H1 (cell line): Measurements from ENCODE around the gene SH3GL1. TPM values are rescaled to one million over a fixed set of nuclear protein-coding genes. Genes with fewer than 3 reads are reported as not detected.
A peak's percentile ranks its signal among the peaks of the same experiment; 100 is the strongest.

Source experiments
- CTCF ChIA-PET: fragments of 300-600 bp; sonication (Branson Sonifier 250); formaldehyde crosslinking; loops from one replicate; lab custom pipeline; 2021; ENCODE audit not compliant: partially characterized antibody; lab: Charles Lee
- POLR2A ChIA-PET: fragments of 300-600 bp; sonication (Branson Sonifier 250); formaldehyde crosslinking; loops from one replicate; lab custom pipeline; 2021; ENCODE audit warnings: inconsistent platforms; ENCODE audit not compliant: partially characterized antibody; lab: Charles Lee
- DNase-seq, 2 experiments: peaks; one replicate each; pipeline versions ENCODE4 v3.0.0 to v3.0.0-alpha.2; 2010 to 2022; ENCODE audit warnings: low spot score in 2 of 2, low read depth in 1 of 2, mixed read lengths in 1 of 2
- FAIRE-seq: peaks from 2 replicates; lab custom pipeline; 2011; peaks lifted over from hg19 to GRCh38; lab: Jason Lieb, UNC
- H2AFZ ChIP-seq: 2 replicates; pipeline ENCODE4 v1.8.1; 2012; ENCODE audit warnings: low read length, inconsistent platforms
- H2AK5ac ChIP-seq: 2 replicates; pipeline ENCODE4 v1.6.1; 2013; ENCODE audit warnings: low read depth, low read length
- H2BK120ac ChIP-seq: replicated peaks from 2 replicates; pipeline ENCODE3; 2013; ENCODE audit warnings: low read depth, low read length, inconsistent platforms
- H2BK12ac ChIP-seq: 2 replicates; pipeline ENCODE4 v1.6.1; 2013; ENCODE audit warnings: low read depth, low read length
- H2BK15ac ChIP-seq: 2 replicates; pipeline ENCODE4 v1.6.1; 2013; ENCODE audit warnings: low read length
- H2BK20ac ChIP-seq: 2 replicates; pipeline ENCODE4 v1.6.1; 2013; ENCODE audit warnings: low read length
- H2BK5ac ChIP-seq: 2 replicates; pipeline ENCODE4 v1.6.1; 2013; ENCODE audit warnings: low read depth, low read length
- H3K14ac ChIP-seq: 2 replicates; pipeline ENCODE4 v1.6.1; 2013; ENCODE audit warnings: inconsistent platforms; ENCODE audit not compliant: insufficient read length
- H3K18ac ChIP-seq: 2 replicates; pipeline ENCODE4 v1.6.1; 2013; ENCODE audit warnings: low read length; ENCODE audit errors: extremely low read depth
- H3K23ac ChIP-seq: 2 replicates; pipeline ENCODE4 v1.6.1; 2013; ENCODE audit warnings: inconsistent platforms; ENCODE audit not compliant: insufficient read length
- H3K23me2 ChIP-seq: 2 replicates; pipeline ENCODE4 v1.6.1; 2013; ENCODE audit warnings: low read depth, low read length
- H3K27ac ChIP-seq: 2 replicates; pipeline ENCODE4 v1.6.1; 2011; ENCODE audit warnings: low read depth, low read length, inconsistent platforms
- H3K27me3 ChIP-seq, 4 experiments: replicated peaks in 1 of 4; 1 replicate in 1 of 4; 2 replicates in 3 of 4; pipeline versions ENCODE4 v1.6.1 to v1.8.1; 2011 to 2013; ENCODE audit warnings: low read length in 3 of 4, mild to moderate bottlenecking in 3 of 4, inconsistent platforms in 2 of 4, mixed read lengths in 2 of 4, moderate library complexity in 1 of 4; ENCODE audit not compliant: control insufficient read depth in 3 of 4, insufficient read depth in 3 of 4; ENCODE audit errors: extremely low read depth in 1 of 4
- H3K36me3 ChIP-seq, 4 experiments: 2 replicates each; pipeline versions ENCODE4 v1.6.1 to v1.8.1; 2011 to 2013; ENCODE audit warnings: mild to moderate bottlenecking in 4 of 4, low read length in 3 of 4, moderate library complexity in 2 of 4, control low read depth in 1 of 4, inconsistent platforms in 1 of 4; ENCODE audit not compliant: insufficient read depth in 4 of 4, control insufficient read depth in 2 of 4
- H3K4ac ChIP-seq: replicated peaks from 2 replicates; pipeline ENCODE3; 2013; ENCODE audit warnings: low read length, low read depth, mixed read lengths, inconsistent platforms; ENCODE audit not compliant: insufficient read length
- H3K4me1 ChIP-seq, 4 experiments: replicated peaks in 1 of 4; 1 replicate in 1 of 4; 2 replicates in 3 of 4; pipeline versions ENCODE4 v1.6.1 to v1.8.1; 2011 to 2013; ENCODE audit warnings: low read length in 3 of 4, inconsistent platforms in 2 of 4, mixed read lengths in 1 of 4; ENCODE audit not compliant: insufficient read depth in 4 of 4, control insufficient read depth in 3 of 4
- H3K4me2 ChIP-seq, 2 experiments: 2 replicates each; pipeline versions ENCODE4 v1.6.1 to v1.8.1; 2011 to 2013; ENCODE audit warnings: low read depth in 2 of 2, low read length in 2 of 2, control low read depth in 1 of 2, inconsistent platforms in 1 of 2, mild to moderate bottlenecking in 1 of 2; ENCODE audit not compliant: insufficient read depth in 1 of 2
- H3K4me3 ChIP-seq, 4 experiments: fragments of 200-600, 300-600 bp in 1 of 4; sonication (generic), shearing (Covaris generic), sonication (Bioruptor Twin) in 1 of 4; 2 replicates each; pipeline versions ENCODE4 v1.5.1 to v1.8.1; 2011 to 2016; ENCODE audit warnings: low read length in 4 of 4, low read depth in 3 of 4, control low read depth in 2 of 4, inconsistent platforms in 2 of 4, mild to moderate bottlenecking in 2 of 4, mixed read lengths in 1 of 4, moderate library complexity in 1 of 4; ENCODE audit not compliant: insufficient read depth in 2 of 4; ENCODE audit errors: extremely low read depth in 1 of 4
- H3K56ac ChIP-seq: replicated peaks from 2 replicates; pipeline ENCODE3; 2013; ENCODE audit warnings: low read depth, mild to moderate bottlenecking, mixed read lengths, low read length, inconsistent platforms; ENCODE audit not compliant: insufficient read length
- H3K79me1 ChIP-seq: 2 replicates; pipeline ENCODE4 v1.6.1; 2013; ENCODE audit warnings: low read depth, low read length, control low read depth
- H3K79me2 ChIP-seq, 2 experiments: 2 replicates each; pipeline versions ENCODE4 v1.6.1 to v1.8.1; 2012 to 2013; ENCODE audit warnings: low read length in 2 of 2, mild to moderate bottlenecking in 2 of 2, inconsistent platforms in 1 of 2; ENCODE audit not compliant: insufficient read depth in 2 of 2, control insufficient read depth in 1 of 2
- H3K9ac ChIP-seq, 4 experiments: replicated peaks in 1 of 4; 1 replicate in 1 of 4; 2 replicates in 3 of 4; pipeline versions ENCODE4 v1.6.1 to v1.8.1; 2011 to 2013; ENCODE audit warnings: low read depth in 3 of 4, low read length in 3 of 4, control low read depth in 2 of 4, mild to moderate bottlenecking in 2 of 4, moderate library complexity in 2 of 4, inconsistent platforms in 1 of 4; ENCODE audit errors: extremely low read depth in 1 of 4
- H3K9me3 ChIP-seq, 2 experiments: 2 replicates each; pipeline versions ENCODE4 v1.6.1 to v1.8.1; 2012 to 2013; ENCODE audit warnings: mild to moderate bottlenecking in 2 of 2, moderate library complexity in 2 of 2, control low read depth in 1 of 2, inconsistent platforms in 1 of 2, low read depth in 1 of 2, low read length in 1 of 2, mixed read lengths in 1 of 2; ENCODE audit not compliant: insufficient read depth in 2 of 2
- H4K20me1 ChIP-seq, 2 experiments: replicated peaks in 1 of 2; 2 replicates each; pipeline versions ENCODE3 to v1.8.1; 2011 to 2013; ENCODE audit warnings: inconsistent platforms in 2 of 2, low read length in 2 of 2, mild to moderate bottlenecking in 1 of 2; ENCODE audit not compliant: insufficient read depth in 2 of 2, control insufficient read depth in 1 of 2
- H4K5ac ChIP-seq: 2 replicates; pipeline ENCODE4 v1.6.1; 2013; ENCODE audit warnings: low read length, low read depth, mixed read lengths, inconsistent platforms; ENCODE audit not compliant: insufficient read length
- H4K8ac ChIP-seq: 2 replicates; pipeline ENCODE4 v1.8.0; 2013; ENCODE audit warnings: mild to moderate bottlenecking, moderate library complexity, low read length, inconsistent platforms; ENCODE audit not compliant: insufficient read depth; ENCODE audit errors: extremely low read depth
- H4K91ac ChIP-seq: replicated peaks from 2 replicates; pipeline ENCODE3; 2013; ENCODE audit warnings: low read length, mixed read lengths, inconsistent platforms; ENCODE audit not compliant: insufficient read length
- ASH2L ChIP-seq: fragments of 200-600, 300-600 bp; sonication (generic); IDR thresholded peaks from one replicate; pipeline ENCODE4 v1.7.1; 2017; ENCODE audit warnings: low read length
- POLR2AphosphoS5 ChIP-seq: IDR thresholded peaks from 2 replicates; pipeline ENCODE4 v1.6.1; 2011; ENCODE audit warnings: low read depth, low read length
- WGBS, 2 experiments: shearing (Covaris generic) in 1 of 2; methylation state at CpG; one replicate each; pipeline versions ENCODE4 v1.1.6 to v1.1.7; 2013 to 2015; ENCODE audit warnings: low lambda C conversion rate in 2 of 2, mixed read lengths in 2 of 2, inconsistent platforms in 1 of 2, low coverage in 1 of 2, missing lambda C conversion rate in 1 of 2; ENCODE audit not compliant: insufficient replicate concordance in 2 of 2, insufficient coverage in 1 of 2, insufficient read length in 1 of 2; ENCODE audit errors: extremely low coverage in 1 of 2, missing lambda C conversion rate in 1 of 2; 5-methylcytosine and 5-hydroxymethylcytosine counted together
- polyA plus RNA-seq, 7 experiments: library from polyadenylated mRNA; depleted of rRNA in 3 of 7; stranded (reverse) in 5 of 7; unstranded in 2 of 7; fragments of >200 nt in 5 of 7; fragments of 200-250 nt in 2 of 7; gene quantifications; 1 replicate in 5 of 7; 2 replicates in 1 of 7; 4 replicates in 1 of 7; pipeline versions ENCODE4 v1.2.1 to v1.2.3, GENCODE V29; 2011 to 2013; ENCODE audit warnings: missing spikeins in 2 of 7, mixed read lengths in 2 of 7
- total RNA-seq: library from RNA; stranded (reverse); fragmentation: NEBNext Ultra II Directional; extraction: Animal tissue kit (Norgen Biotek cat#: 25700); gene quantifications from 2 replicates; pipeline ENCODE4 v1.2.1, GENCODE V29; 2021

The SH3GL1 gene
- total and polyA plus RNA-seq, 2 of the 8 experiments (the other 6 are each of a cell fraction or from before 2014, with no cell fraction given) = 81.5 to 102 TPM

- 89% methylated on average over 48 of the region's 58 CpGs; no CpG with 5 or more reads in 1 of the 2 experiments for WGBS, 2 experiments
- Histone ChIP-seq H3K79me1 (no peaks in the 10 kb centered on the region; the same call in 1 of the 2 replicates), H3K4me2 (no peak overlapping the region), H3K56ac (no peak overlapping the region), H3K9ac (no peak overlapping the region), H3K18ac (no peak overlapping the region), H3K4me3 (no peak overlapping the region), H2BK120ac (no peak overlapping the region), H4K8ac (0 out of 2 replicates have a peak overlapping the region, but pooled peaks have one; percentile 28), H3K27me3 (no peaks in the 10 kb centered on the region), H2AFZ (no peak overlapping the region), H3K79me2 (no peaks in the 10 kb centered on the region), H2BK5ac (no peak overlapping the region), H3K23ac (no peak overlapping the region), H3K4ac (no peak overlapping the region), H3K9me3 (no peaks in the 10 kb centered on the region), H2BK12ac (no peak overlapping the region), H3K4me1 (peaks cover 0 to 2% (median 0%) of the 10 kb centered on the region in 4 experiments; a peak in 4 of 7 replicates), H4K91ac (no peak overlapping the region), H3K23me2 (no peaks in the 10 kb centered on the region), H3K14ac (no peak overlapping the region), H2BK15ac (0 out of 2 replicates have a peak overlapping the region, but pooled peaks have one; percentile 72), H2BK20ac (no peak overlapping the region), H3K36me3 (peaks cover 15 to 36% (median 27%) of the 10 kb centered on the region in 4 experiments; a peak in 7 of 8 replicates), H4K5ac (no peak overlapping the region), H2AK5ac (no peak overlapping the region), H4K20me1 (peaks cover 13 to 33% of the 10 kb centered on the region in 2 experiments), H3K27ac (no peak overlapping the region)
- FAIRE-seq (no peak), DNase-seq (peak in 1 of 2 experiments; percentile 52)
- ChIA-PET CTCF (interaction anchor here (1.1 kb wide), 1 partner anchor 17 kb away, joined by 4 read pairs; no protein-coding TSS in a partner anchor), POLR2A (interaction anchor here (0.9 to 58.1 kb wide), 4 partner anchors 8 to 142 kb away, joined by 3 to 1590 read pairs (median 796); partner anchors contain the start of genes CHAF1A, FSD1, SH3GL1 and UBXN6)
- TF ChIP-seq POLR2AphosphoS5 (0 out of 2 replicates have a peak, but pooled peaks have one; percentile 79), ASH2L (no peak)
Measured at GRCh38 chr19:4445963-4446703, 45.8 kb upstream of the SH3GL1 start.
